ENCODE results near the gene ZIC2.

ZIC2 gene

GRCh38 chr13:99974296-99974938, 7.2 kb upstream of the ZIC2 start:
- DNase-seq (ENCODE audit: low read depth), result no peak

- no peak for DNase-seq (ENCODE audit: low read depth)
These were observed 6.5 kb upstream of the ZIC2 start for GRCh38 chr13:99974939-99975561.

- no peak for DNase-seq (ENCODE audit: low read depth)
These were observed 6.0 kb upstream of the ZIC2 start for GRCh38 chr13:99975626-99976025.

DNA sequence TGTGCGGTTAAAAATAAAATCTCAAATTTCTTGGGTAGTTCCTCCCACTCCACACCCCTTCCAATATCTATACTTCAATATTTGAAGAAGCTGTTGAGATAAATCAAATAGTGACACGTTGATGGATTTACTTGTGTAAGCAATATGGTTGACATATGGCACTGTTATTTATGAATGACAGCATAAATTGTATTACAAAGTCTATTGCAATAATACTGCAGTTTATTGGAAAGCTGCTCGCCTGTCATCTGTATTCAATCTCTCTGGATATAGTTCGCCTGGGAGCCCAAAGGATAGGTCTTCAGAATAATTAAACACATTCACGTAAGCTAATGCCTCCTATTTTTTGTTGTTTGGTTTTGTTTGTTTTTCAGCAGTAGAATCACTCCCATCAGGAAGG, 5.0 kb upstream of the ZIC2 start:
- DNase-seq (ENCODE audit: low read depth), result no peak

- DNase-seq (ENCODE audit: low read depth), result no peak
These were observed 4.2 kb upstream of the ZIC2 start for GRCh38 chr13:99977334-99977911.

- DNase-seq (ENCODE audit: low read depth), result no peak
These were observed 3.4 kb upstream of the ZIC2 start for GRCh38 chr13:99977912-99978798.

- no peak for DNase-seq (ENCODE audit: low read depth)
These were observed 2.7 kb upstream of the ZIC2 start for GRCh38 chr13:99978799-99979452.

GRCh38 chr13:99979453-99980200, 2.0 kb upstream of the ZIC2 start:
- DNase-seq (ENCODE audit: low read depth), result no peak

DNA sequence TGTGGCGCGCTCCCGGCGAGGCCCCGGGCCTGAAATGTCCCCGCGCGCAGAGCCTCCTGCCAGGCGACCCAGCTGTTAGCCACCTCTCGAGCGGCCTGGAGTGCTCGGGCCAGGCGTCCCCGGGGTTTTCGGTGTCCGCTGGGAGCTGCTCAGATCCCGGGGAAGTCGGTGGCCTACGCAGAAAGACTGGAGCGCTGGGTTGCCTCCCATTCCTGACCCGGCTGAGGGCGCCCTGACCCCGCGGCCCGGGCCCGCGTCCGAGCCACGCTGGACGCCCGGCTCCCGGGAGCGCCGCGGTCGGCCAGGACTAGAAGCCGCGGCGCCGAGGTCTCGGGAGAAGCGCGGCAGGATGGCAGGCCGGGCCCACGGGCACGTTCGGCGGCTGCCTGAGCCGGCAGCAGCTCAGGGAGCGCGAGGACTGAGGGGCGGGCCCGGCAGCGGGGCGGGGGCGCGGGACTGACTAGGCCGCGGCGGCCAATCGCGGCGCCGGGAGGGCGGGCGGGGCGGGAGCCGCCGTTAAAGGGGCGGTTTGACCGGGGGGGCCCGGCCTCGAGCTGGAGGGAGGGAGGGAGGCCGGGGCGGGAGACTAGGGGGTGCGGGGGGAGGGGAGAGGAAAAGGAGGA, 1.3 kb upstream of the ZIC2 start:
- DNase-seq (ENCODE audit: low read depth), result no peak

DNA sequence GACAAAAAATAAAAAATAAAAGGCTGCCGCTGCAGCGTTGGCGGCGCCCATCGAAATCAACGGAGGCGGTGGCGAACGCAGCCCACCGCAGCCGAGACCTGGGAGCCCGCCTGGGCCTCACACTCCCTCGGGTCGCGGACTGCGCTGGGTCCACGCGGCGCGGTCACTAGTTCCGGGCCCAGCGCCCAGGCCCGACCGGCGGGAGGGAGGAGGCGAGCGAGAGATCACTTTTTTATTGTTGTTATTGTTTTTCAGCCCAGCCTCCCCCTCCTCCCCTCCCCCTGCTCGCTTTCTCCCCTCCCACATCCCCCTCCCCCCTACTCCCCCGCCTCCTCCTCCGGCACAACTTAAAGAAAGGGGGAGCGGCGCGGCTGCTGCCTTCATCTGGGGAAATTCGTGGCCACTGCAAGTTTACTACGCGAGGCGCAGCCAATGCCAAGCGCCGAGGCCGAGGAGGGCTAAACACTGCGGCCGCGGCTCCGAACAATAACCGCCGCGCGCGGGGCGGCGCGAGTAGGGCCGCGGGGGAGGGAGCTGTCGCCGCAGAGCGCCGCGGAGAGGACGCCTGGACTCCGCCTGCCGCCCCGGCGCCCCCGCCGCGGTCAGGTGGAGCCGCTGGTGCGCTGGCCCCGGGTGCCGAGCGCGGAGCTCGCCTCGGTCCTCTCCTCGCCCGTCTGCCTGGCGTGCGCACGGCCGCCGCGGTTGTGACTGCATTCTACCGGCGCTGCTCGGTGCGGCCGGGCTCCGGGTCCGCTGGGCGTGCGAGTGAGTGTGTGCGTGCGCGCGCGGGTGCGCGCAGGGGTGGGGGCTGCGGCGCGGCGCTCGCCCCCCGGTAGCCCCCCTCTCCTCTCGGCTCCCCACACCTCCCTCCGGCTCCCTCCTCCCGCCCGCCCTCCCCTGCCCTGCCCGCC, 505 bp upstream of the ZIC2 start:
- DNase-seq (ENCODE audit: low read depth), result no peak

DNA sequence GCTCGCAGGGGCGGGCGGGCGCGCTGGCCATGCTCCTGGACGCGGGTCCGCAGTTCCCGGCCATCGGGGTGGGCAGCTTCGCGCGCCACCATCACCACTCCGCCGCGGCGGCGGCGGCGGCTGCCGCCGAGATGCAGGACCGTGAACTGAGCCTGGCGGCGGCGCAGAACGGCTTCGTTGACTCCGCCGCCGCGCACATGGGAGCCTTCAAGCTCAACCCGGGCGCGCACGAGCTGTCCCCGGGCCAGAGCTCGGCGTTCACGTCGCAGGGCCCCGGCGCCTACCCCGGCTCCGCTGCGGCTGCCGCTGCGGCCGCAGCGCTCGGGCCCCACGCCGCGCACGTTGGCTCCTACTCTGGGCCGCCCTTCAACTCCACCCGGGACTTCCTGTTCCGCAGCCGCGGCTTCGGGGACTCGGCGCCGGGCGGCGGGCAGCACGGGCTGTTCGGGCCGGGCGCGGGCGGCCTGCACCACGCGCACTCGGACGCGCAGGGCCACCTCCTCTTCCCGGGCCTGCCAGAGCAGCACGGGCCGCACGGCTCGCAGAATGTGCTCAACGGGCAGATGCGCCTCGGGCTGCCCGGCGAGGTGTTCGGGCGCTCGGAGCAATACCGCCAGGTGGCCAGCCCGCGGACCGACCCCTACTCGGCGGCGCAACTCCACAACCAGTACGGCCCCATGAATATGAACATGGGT, 599 bp downstream of the ZIC2 start:
- DNase-seq (ENCODE audit: low read depth), result no peak

- no peak for DNase-seq (ENCODE audit: low read depth)
These were observed 1.3 kb downstream of the ZIC2 start for GRCh38 chr13:99982731-99983498.

GRCh38 chr13:99983499-99984401, 2.2 kb downstream of the ZIC2 start:
- no peak for DNase-seq (ENCODE audit: low read depth)

- no peak for DNase-seq (ENCODE audit: low read depth)
These were observed 3.1 kb downstream of the ZIC2 start for GRCh38 chr13:99984461-99985240.

- no peak for DNase-seq (ENCODE audit: low read depth)
These were observed 3.8 kb downstream of the ZIC2 start for GRCh38 chr13:99985241-99985874.

- DNase-seq (ENCODE audit: low read depth), result no peak
These were observed 4.4 kb downstream of the ZIC2 start for GRCh38 chr13:99985886-99986527.
